A673 (cell line): ENCODE results near the gene ANXA4.

Experiments used
- EZH2 ChIP-seq: fragments of 200-600 bp; sonication (generic); IDR thresholded peaks from 2 replicates; pipeline ENCODE4 v1.6.1; 2017; ENCODE audit warnings: borderline replicate concordance, low read depth, mild to moderate bottlenecking, mixed read lengths, antibody characterized with exemption, low read length; ENCODE audit not compliant: poor library complexity, severe bottlenecking
- TF ChIP-seq, protein P1 (sequence below): fragments of 300-800, 200-600 bp; sonication (generic); conservative IDR thresholded peaks from 2 replicates; pipeline ENCODE4 v1.5.1; 2017; ENCODE audit warnings: low read depth, mild to moderate bottlenecking, antibody characterized with exemption, low read length, moderate library complexity, mixed read lengths

DNA sequence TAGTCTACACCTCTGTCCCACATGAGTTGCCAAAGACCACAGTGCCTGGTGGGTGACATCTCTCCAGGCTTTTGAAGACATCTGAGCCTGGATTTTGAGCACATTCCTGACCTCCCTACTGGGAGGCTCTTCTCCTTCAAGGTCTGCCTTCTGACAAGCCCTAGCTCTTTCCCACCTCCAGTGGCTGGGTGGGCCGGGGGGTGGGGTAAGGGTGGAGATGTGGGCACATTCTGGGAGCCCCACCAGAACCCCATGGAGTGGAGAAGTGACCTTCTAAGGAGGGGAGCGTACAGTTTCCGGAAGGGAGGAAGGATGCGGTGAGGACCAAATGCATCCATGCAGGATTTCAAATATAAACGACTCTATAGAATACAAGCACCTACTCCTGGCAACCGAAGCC is 27.9 kb upstream of the ANXA4 start:
- TF ChIP-seq, protein P1, sequence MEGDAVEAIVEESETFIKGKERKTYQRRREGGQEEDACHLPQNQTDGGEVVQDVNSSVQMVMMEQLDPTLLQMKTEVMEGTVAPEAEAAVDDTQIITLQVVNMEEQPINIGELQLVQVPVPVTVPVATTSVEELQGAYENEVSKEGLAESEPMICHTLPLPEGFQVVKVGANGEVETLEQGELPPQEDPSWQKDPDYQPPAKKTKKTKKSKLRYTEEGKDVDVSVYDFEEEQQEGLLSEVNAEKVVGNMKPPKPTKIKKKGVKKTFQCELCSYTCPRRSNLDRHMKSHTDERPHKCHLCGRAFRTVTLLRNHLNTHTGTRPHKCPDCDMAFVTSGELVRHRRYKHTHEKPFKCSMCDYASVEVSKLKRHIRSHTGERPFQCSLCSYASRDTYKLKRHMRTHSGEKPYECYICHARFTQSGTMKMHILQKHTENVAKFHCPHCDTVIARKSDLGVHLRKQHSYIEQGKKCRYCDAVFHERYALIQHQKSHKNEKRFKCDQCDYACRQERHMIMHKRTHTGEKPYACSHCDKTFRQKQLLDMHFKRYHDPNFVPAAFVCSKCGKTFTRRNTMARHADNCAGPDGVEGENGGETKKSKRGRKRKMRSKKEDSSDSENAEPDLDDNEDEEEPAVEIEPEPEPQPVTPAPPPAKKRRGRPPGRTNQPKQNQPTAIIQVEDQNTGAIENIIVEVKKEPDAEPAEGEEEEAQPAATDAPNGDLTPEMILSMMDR = no peak
- no peak for TF ChIP-seq EZH2
